Activated T-helper 17 cell treated with anti-CD3 and anti-CD28 coated beads, Interleukin-2, amount 50 U/mL, for 72 hours (primary cell): ENCODE results near the gene CTNND2. TPM values are rescaled to one million over a fixed set of nuclear protein-coding genes. Genes with fewer than 3 reads are reported as not detected.
"Not testable (repeated sequence)": the region's sequence is repeated elsewhere in the genome, so short reads cannot be mapped to it uniquely, and the experiment has no call there.

Source experiments
- ATAC-seq: fragments of 150-1000 bp; cut with Tn5 transposase; replicated peaks from 2 replicates; pipeline ENCODE4 v1.10.0; 2021; ENCODE audit warnings: mild to moderate bottlenecking, moderate library complexity
- H3K27ac Mint-ChIP-seq: one replicate; pipeline ENCODE4 v1.8.0; 2022; ENCODE audit warnings: mixed read lengths
- H3K27me3 Mint-ChIP-seq: one replicate; pipeline ENCODE4 v1.8.0; 2022; ENCODE audit warnings: mixed read lengths
- H3K36me3 Mint-ChIP-seq: one replicate; pipeline ENCODE4 v1.8.0; 2022; ENCODE audit warnings: low read depth, mild to moderate bottlenecking, mixed read lengths
- H3K4me1 Mint-ChIP-seq: one replicate; pipeline ENCODE4 v1.8.0; 2022; ENCODE audit warnings: mixed read lengths
- H3K4me3 Mint-ChIP-seq: one replicate; pipeline ENCODE4 v1.8.0; 2022; ENCODE audit warnings: mild to moderate bottlenecking, mixed read lengths
- H3K9me3 Mint-ChIP-seq: one replicate; pipeline ENCODE4 v1.8.0; 2022; ENCODE audit warnings: mixed read lengths
- total RNA-seq, 2 donors: library from RNA; stranded (reverse); gene quantifications; one replicate each; pipeline ENCODE4 v1.2.3, GENCODE V29; 2022

Gene CTNND2
- total RNA-seq, 2 donors from 2014 or later, result 0.21 to 0.39 TPM

DNA sequence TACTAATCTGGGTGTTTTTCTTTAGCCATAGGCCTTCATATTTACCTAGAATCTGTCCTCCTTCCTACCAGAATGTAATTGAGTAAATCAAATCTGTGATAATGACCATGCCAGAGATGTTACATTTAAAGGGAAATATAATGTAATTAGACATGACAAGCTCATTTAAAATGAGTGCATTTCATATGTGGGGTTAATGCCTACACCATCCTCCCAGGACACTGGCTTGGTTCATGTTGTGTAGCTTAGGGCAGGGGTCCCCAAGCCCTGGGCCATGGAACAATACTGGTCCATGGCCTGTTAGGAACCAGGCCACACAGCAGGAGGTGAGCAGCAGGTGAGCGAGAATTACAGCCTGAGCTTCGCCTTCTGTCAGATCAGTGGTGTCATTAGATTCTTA, 866.3 kb downstream of the CTNND2 start:
- H3K4me1 Mint-ChIP-seq, result no peaks in the 10 kb centered on the region
- peaks cover 25% of the 10 kb centered on the region for H3K27me3 Mint-ChIP-seq
- H3K27ac Mint-ChIP-seq, result no peak overlapping the region
- no peaks in the 10 kb centered on the region for H3K36me3 Mint-ChIP-seq
- no peak for ATAC-seq
- H3K9me3 Mint-ChIP-seq, result no peaks in the 10 kb centered on the region
- no peak overlapping the region for H3K4me3 Mint-ChIP-seq

DNA sequence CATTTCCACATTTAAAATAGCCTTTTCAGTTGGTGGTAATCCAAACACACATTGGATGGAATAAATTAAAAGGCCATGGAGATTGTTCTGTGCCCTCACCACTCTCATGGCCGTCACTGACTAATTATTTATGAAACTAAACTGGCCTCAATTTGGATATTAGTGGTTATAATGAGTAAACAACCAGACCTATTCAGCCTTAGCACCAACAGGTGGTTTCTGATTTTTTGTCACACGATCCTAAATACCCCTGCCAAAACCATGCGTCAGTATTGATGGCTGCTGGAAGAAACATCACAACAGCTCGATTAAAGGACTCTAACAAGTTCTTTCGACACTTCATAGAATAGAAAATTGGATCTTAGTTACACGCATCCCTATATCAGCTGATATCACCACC, 867.2 kb downstream of the CTNND2 start:
- peaks cover 25% of the 10 kb centered on the region for H3K27me3 Mint-ChIP-seq
- H3K36me3 Mint-ChIP-seq, result no peaks in the 10 kb centered on the region
- no peak for ATAC-seq
- no peaks in the 10 kb centered on the region for H3K9me3 Mint-ChIP-seq
- no peaks in the 10 kb centered on the region for H3K4me1 Mint-ChIP-seq
- H3K4me3 Mint-ChIP-seq, result no peak overlapping the region
- no peak overlapping the region for H3K27ac Mint-ChIP-seq

GRCh38 chr5:11030671-11031070, 873.6 kb downstream of the CTNND2 start:
- Mint-ChIP-seq H3K4me3 (no peak overlapping the region), H3K9me3 (peaks cover 18% of the 10 kb centered on the region), H3K27me3 (peaks cover 13% of the 10 kb centered on the region), H3K27ac (no peak overlapping the region), H3K4me1 (no peaks in the 10 kb centered on the region), H3K36me3 (no peaks in the 10 kb centered on the region)
- no peak for ATAC-seq

DNA sequence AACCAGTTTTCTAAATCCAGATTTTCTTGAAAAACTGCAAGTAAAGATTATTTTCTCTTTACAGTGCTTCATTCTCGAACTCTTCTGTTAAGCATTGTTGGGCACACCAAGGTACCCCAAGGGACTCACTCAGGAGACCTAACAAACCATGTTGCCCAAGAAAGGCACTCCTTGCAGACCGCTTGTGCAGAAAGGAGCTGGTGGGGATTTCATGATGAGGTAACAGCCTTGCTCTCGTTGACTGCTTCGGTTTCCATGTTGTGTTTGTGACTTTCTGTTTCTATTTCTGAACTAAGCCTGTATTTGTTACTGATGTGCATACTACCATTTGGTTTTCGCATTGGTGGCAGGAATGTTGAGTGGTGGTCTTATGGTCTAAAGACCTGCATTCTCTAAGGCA, 876.6 kb downstream of the CTNND2 start:
- Mint-ChIP-seq H3K27ac (no peak overlapping the region), H3K36me3 (no peaks in the 10 kb centered on the region), H3K27me3 (peaks cover 2% of the 10 kb centered on the region), H3K4me1 (no peaks in the 10 kb centered on the region), H3K4me3 (no peak overlapping the region), H3K9me3 (peaks cover 18% of the 10 kb centered on the region)
- ATAC-seq, result no peak

GRCh38 chr5:11026543-11026942, 877.7 kb downstream of the CTNND2 start:
- no peak overlapping the region for H3K27ac Mint-ChIP-seq
- no peak overlapping the region for H3K4me3 Mint-ChIP-seq
- no peak for ATAC-seq
- H3K36me3 Mint-ChIP-seq, result no peaks in the 10 kb centered on the region
- H3K4me1 Mint-ChIP-seq, result no peaks in the 10 kb centered on the region
- H3K9me3 Mint-ChIP-seq, result peaks cover 18% of the 10 kb centered on the region
- peaks cover 2% of the 10 kb centered on the region for H3K27me3 Mint-ChIP-seq

- H3K36me3 Mint-ChIP-seq, result no peaks in the 10 kb centered on the region
- H3K9me3 Mint-ChIP-seq, result no peaks in the 10 kb centered on the region
- no peak overlapping the region for H3K4me3 Mint-ChIP-seq
- ATAC-seq, result no peak
- H3K27ac Mint-ChIP-seq, result no peak overlapping the region
- H3K4me1 Mint-ChIP-seq, result no peaks in the 10 kb centered on the region
- peaks cover 2% of the 10 kb centered on the region for H3K27me3 Mint-ChIP-seq
Measured at GRCh38 chr5:11023945-11024344, 880.3 kb downstream of the CTNND2 start.

GRCh38 chr5:11013793-11014192, 890.5 kb downstream of the CTNND2 start:
- Mint-ChIP-seq H3K9me3 (no peaks in the 10 kb centered on the region), H3K27ac (no peak overlapping the region), H3K4me1 (no peaks in the 10 kb centered on the region), H3K27me3 (no peaks in the 10 kb centered on the region), H3K36me3 (no peaks in the 10 kb centered on the region), H3K4me3 (no peak overlapping the region)
- ATAC-seq, result no peak

DNA sequence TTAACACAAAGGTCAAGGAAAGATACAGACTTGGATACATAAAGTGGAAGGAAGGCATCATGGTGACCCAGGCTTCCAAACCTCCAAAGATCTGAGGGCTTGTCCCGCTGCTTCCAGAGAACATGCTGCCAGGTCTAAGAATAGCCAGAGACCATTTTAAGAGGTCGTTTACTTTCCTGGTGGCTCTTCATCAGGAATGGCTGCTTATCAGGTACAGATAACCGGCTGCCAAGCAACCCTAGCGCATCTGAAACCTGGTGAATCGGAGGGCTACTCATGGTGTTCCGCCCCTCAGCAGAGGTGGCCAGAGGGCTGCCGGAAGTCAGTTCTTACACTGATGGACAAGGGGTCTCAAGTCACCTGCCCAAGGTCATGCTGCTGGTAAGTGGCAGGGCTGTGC, 892.0 kb downstream of the CTNND2 start:
- H3K9me3 Mint-ChIP-seq, result no peaks in the 10 kb centered on the region

DNA sequence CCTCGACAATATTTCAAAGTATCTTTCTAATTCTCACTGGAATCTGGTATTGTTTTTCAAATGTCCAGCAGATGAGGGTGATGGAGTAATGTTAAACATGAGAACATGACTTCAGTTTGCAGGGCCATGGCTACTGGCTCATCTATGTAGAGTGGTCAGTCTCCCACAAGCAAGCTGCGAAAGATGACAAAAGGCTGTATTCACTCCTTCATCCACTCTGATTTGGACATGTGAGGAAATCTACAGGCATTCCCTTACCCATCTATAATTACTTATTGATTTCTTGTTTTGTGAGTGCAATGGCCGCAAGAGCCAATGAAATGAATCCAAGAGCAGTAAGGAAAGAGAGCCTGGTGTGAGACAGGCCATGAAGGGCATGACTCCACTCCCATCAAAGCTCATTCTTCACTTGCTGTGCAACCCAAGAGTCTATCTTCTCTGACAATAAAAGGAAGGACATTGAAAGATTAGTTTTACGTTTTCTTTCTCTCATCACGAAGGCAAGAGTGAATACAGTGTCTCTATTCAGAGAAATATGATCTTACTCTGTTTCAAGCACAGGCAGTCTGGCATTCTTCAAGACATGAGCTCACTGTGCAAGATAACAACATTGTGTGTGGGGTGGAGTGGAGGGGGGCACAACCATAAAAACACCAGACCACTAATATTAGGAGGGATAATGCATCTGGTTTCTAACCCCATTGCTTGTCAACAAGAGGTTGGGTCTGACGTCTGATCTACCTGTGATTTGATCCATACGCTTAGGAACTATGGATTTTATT, 893.6 kb downstream of the CTNND2 start:
- no peak overlapping the region for H3K27ac Mint-ChIP-seq
- no peak overlapping the region for H3K4me3 Mint-ChIP-seq
- H3K9me3 Mint-ChIP-seq, result no peaks in the 10 kb centered on the region
- no peaks in the 10 kb centered on the region for H3K27me3 Mint-ChIP-seq
- H3K4me1 Mint-ChIP-seq, result no peaks in the 10 kb centered on the region
- H3K36me3 Mint-ChIP-seq, result no peaks in the 10 kb centered on the region
- no peak for ATAC-seq

More for the DNA sequence above, 892.0 kb downstream of the CTNND2 start:
- Mint-ChIP-seq H3K4me1 (no peaks in the 10 kb centered on the region), H3K4me3 (no peak overlapping the region), H3K27me3 (no peaks in the 10 kb centered on the region), H3K27ac (no peak overlapping the region), H3K36me3 (no peaks in the 10 kb centered on the region)
- ATAC-seq, result no peak

DNA sequence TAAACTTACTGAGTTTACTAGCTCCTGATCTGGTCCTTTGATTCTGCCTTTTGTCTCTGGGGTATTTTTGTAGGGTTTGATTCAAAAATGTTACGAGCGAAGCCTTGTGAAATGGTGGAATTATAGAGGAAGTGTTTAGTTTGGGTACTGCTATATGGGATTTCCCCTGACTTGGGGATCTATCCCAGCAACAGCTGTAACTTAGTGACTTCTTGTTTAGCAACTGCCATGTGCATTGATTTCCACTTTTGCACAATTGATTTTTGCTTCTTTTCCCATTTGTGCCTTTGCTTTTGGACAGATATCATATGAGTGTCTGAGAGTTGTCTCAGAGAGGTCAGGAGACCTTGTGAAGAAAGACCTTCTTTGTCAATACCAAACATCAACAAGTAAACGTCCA, 894.7 kb downstream of the CTNND2 start:
- Mint-ChIP-seq H3K4me3 (no peak overlapping the region), H3K36me3 (no peaks in the 10 kb centered on the region), H3K27me3 (peaks cover 6% of the 10 kb centered on the region), H3K4me1 (no peaks in the 10 kb centered on the region), H3K9me3 (no peaks in the 10 kb centered on the region), H3K27ac (no peak overlapping the region)
- ATAC-seq, result no peak

DNA sequence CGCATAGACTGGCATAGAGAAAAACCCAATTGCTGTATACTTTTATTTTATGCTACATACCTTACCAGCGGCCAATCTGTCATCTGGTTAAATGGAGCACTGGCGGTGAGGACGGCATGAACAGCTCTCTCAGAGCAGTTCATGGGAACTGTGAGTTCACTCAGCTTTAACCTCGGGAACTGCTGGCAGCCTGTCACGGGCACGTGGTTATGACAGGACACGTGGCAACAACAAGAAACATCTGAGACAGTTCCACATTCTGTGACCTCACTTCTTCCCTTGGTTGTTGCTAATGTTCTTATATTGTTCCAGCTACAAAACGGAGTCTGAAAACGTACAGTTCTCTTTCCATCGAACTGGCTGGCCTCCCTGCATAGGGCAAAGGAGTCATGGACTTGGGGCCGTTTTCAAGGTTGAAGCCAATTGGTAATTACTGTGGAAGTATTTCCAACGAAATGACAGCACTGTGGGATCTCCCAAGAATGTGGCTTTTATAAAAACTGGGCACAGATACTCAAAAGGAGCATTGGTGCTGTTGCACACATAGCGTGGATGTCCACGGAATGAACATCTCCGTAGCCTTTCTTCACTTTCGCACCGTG, 896.9 kb downstream of the CTNND2 start:
- H3K4me3 Mint-ChIP-seq, result no peak overlapping the region
- ATAC-seq, result no peak
- no peaks in the 10 kb centered on the region for H3K4me1 Mint-ChIP-seq
- peaks cover 6% of the 10 kb centered on the region for H3K27me3 Mint-ChIP-seq
- H3K9me3 Mint-ChIP-seq, result no peaks in the 10 kb centered on the region
- H3K36me3 Mint-ChIP-seq, result no peaks in the 10 kb centered on the region
- no peak overlapping the region for H3K27ac Mint-ChIP-seq

GRCh38 chr5:11004523-11004922, 899.7 kb downstream of the CTNND2 start:
- H3K4me1 Mint-ChIP-seq, H3K27ac Mint-ChIP-seq, H3K36me3 Mint-ChIP-seq, H3K27me3 Mint-ChIP-seq, ATAC-seq, H3K4me3 Mint-ChIP-seq, H3K9me3 Mint-ChIP-seq: not testable (repeated sequence)

DNA sequence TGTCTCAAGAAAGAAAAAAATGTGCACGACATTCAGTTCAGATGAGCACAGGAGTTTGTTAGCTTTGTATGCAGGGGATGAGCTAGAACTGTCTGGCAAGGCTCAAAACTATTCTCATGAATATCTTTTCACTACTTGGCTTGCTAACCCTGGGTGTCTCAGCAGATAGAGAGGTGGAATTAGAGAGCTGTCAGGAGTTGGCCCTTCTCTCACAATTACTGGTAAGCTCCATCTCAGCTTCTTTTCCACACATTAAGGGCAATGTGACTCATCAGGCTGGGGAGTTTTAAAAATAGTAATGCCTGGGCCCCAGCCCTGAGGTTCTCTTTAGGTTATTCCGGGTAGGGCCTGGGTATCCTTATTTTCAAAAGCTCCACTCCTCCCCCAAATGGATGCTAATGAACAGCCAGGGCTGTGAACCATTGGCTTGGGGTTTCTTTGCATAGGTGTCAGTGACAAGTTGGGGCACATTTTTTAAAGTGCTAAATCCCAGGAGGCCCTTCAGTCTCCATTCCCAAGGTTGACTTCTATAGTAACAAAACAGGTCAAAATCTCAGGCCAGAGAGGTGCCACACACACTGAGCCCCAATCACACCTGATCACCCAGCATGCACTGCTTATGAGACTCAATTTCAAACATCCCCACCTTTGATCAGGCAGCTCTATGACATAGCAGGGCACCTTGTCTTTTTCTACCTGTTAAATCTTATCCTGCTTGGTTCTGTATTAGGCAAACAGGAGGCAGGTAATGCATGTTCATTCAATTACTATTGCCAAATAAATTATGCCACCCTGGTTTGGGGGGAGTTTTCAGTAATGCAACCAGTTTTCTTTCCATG, 903.5 kb downstream of the CTNND2 start:
- no peak overlapping the region for H3K27ac Mint-ChIP-seq
- H3K4me1 Mint-ChIP-seq, result no peaks in the 10 kb centered on the region
- ATAC-seq, result no peak
- H3K36me3 Mint-ChIP-seq, result no peaks in the 10 kb centered on the region
- peaks cover 14% of the 10 kb centered on the region for H3K27me3 Mint-ChIP-seq
- H3K9me3 Mint-ChIP-seq, result no peaks in the 10 kb centered on the region
- H3K4me3 Mint-ChIP-seq, result no peak overlapping the region

- H3K9me3 Mint-ChIP-seq, result no peaks in the 10 kb centered on the region
- H3K27ac Mint-ChIP-seq, result no peak overlapping the region
- no peaks in the 10 kb centered on the region for H3K4me1 Mint-ChIP-seq
- no peak overlapping the region for H3K4me3 Mint-ChIP-seq
- H3K27me3 Mint-ChIP-seq, result peaks cover 18% of the 10 kb centered on the region
- no peak for ATAC-seq
- no peaks in the 10 kb centered on the region for H3K36me3 Mint-ChIP-seq
Measured at GRCh38 chr5:10999714-11000113, 904.5 kb downstream of the CTNND2 start.

GRCh38 chr5:10995891-10996290, 908.4 kb downstream of the CTNND2 start:
- no peak overlapping the region for H3K4me3 Mint-ChIP-seq
- H3K27me3 Mint-ChIP-seq, result peaks cover 16% of the 10 kb centered on the region
- H3K9me3 Mint-ChIP-seq, result no peaks in the 10 kb centered on the region
- no peaks in the 10 kb centered on the region for H3K36me3 Mint-ChIP-seq
- no peak for ATAC-seq
- H3K27ac Mint-ChIP-seq, result no peak overlapping the region
- H3K4me1 Mint-ChIP-seq, result no peaks in the 10 kb centered on the region
